ENCODE results near the gene PSMA5. TPM values are rescaled to one million over a fixed set of nuclear protein-coding genes. Genes with fewer than 3 reads are reported as not detected.
A peak's percentile ranks its signal among the peaks of the same experiment; 100 is the strongest.
"Not testable (repeated sequence)": the region's sequence is repeated elsewhere in the genome, so short reads cannot be mapped to it uniquely, and the experiment has no call there.

PSMA5 gene
- polyA plus RNA-seq, 3 donors, result 36.6 to 119 (median 118) TPM

DNA sequence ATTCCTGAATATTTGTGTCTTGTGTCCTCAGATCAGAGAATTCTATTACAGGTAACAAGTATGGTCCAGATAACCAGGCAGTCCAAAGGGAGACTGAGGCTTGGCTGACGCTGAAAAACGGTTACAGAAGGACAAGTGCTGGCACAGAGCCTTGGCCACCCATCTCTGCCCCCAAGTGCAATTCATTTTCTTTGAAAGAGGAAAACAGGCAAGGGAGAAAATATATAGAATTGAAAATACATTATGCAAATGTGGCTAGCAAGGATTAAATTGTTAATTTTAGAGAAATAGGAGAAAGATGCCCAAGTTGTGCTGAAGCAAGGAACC is 29.8 kb downstream of the PSMA5 start:
- H2AFZ ChIP-seq (ENCODE audit: insufficient read depth, low read depth, low read length, poor library complexity, severe bottlenecking), result peak overlapping the region; percentile 85
- H3K4me1 Mint-ChIP-seq, result peaks cover 65% of the 10 kb centered on the region
- H3K27ac Mint-ChIP-seq, result peak overlapping the region; percentile 86 to 95 (median 91)
- no peak for DNase-seq
- peak overlapping the region; percentile 81 for H3K4me2 ChIP-seq (replicated peaks; ENCODE audit: extremely low read depth, low read length, poor library complexity, severe bottlenecking)
- peak overlapping the region; percentile 62 for H3K9ac ChIP-seq (ENCODE audit: insufficient read depth, low read length, poor library complexity, severe bottlenecking)
- peaks cover 0 to 8% (median 3%) of the 10 kb centered on the region in 3 donors for H3K27me3 Mint-ChIP-seq (ENCODE audit: low read depth in 3 of 3)
- peaks cover 5 to 16% of the 10 kb centered on the region in 2 donors for H3K36me3 ChIP-seq (replicated peaks in 1 of 2; ENCODE audit: control insufficient read depth in 1 of 2, insufficient read depth in 2 of 2, low read length in 2 of 2)
- peaks cover 7% of the 10 kb centered on the region for H4K20me1 ChIP-seq (ENCODE audit: insufficient read depth, low read length)
- no peaks in the 10 kb centered on the region for H3K9me3 ChIP-seq (replicated peaks in 1 of 2; ENCODE audit: control insufficient read depth in 1 of 2, insufficient read depth in 1 of 2, low read length in 2 of 2)
- H3K27me3 ChIP-seq (ENCODE audit: control insufficient read depth in 2 of 2, insufficient read depth in 2 of 2, low read length in 2 of 2), result no peaks in the 10 kb centered on the region
- H3K79me2 ChIP-seq (ENCODE audit: insufficient read depth, low read length), result peaks cover 63% of the 10 kb centered on the region
- no CpG with 5 or more reads among the region's 2 CpGs for whole genome bisulfite sequencing (ENCODE audit: insufficient coverage)
- peak overlapping the region; percentile 27 to 83 (median 55) for H3K4me3 ChIP-seq (replicated peaks in 1 of 3; ENCODE audit: low read depth in 2 of 3, low read length in 3 of 3)
- intact Hi-C loops (cut with micrococcal nuclease), result loop anchor here (2.0 to 5.0 kb wide), 3 partner anchors 34 to 134 kb away; partner anchors contain the start of gene PSRC1 (in 1 of the 2)
- H3K27ac ChIP-seq (ENCODE audit: low read depth in 1 of 2, low read length in 2 of 2), result peak overlapping the region; percentile 59 to 78
- H3K4me3 Mint-ChIP-seq, result peak overlapping the region; percentile 94 to 96
- TF ChIP-seq CTCF (IDR thresholded peaks at IDR 0.05), result no peak
- peaks cover 56 to 67% of the 10 kb centered on the region in 2 donors for H3K4me1 ChIP-seq (ENCODE audit: control insufficient read depth in 1 of 2, insufficient read depth in 2 of 2, low read length in 2 of 2)
- H3K9me3 Mint-ChIP-seq, result peaks cover 0 to 3% (median 0%) of the 10 kb centered on the region in 7 donors
- H3K36me3 Mint-ChIP-seq, result peaks cover 9 to 17% of the 10 kb centered on the region in 2 donors

GRCh38 chr1:109395602-109396512 is 30.4 kb downstream of the PSMA5 start:
- Histone ChIP-seq H3K9ac (ENCODE audit: insufficient read depth, low read length, poor library complexity, severe bottlenecking) (peak overlapping the region; percentile 62), H3K9me3 (replicated peaks in 1 of 2; ENCODE audit: control insufficient read depth in 1 of 2, insufficient read depth in 1 of 2, low read length in 2 of 2) (no peaks in the 10 kb centered on the region), H2AFZ (ENCODE audit: insufficient read depth, low read depth, low read length, poor library complexity, severe bottlenecking) (no peak overlapping the region), H3K4me1 (ENCODE audit: control insufficient read depth in 1 of 2, insufficient read depth in 2 of 2, low read length in 2 of 2) (peaks cover 62 to 73% of the 10 kb centered on the region in 2 donors), H3K27ac (ENCODE audit: low read depth in 1 of 2, low read length in 2 of 2) (peak overlapping the region; percentile 59 to 78), H3K36me3 (replicated peaks in 1 of 2; ENCODE audit: control insufficient read depth in 1 of 2, insufficient read depth in 2 of 2, low read length in 2 of 2) (peaks cover 0 to 10% of the 10 kb centered on the region in 2 donors), H4K20me1 (ENCODE audit: insufficient read depth, low read length) (peaks cover 7% of the 10 kb centered on the region), H3K79me2 (ENCODE audit: insufficient read depth, low read length) (peaks cover 69% of the 10 kb centered on the region), H3K27me3 (ENCODE audit: control insufficient read depth in 2 of 2, insufficient read depth in 2 of 2, low read length in 2 of 2) (no peaks in the 10 kb centered on the region), H3K4me3 (replicated peaks in 1 of 3; ENCODE audit: low read depth in 2 of 3, low read length in 3 of 3) (peak overlapping the region; percentile 27 to 83 (median 55)), H3K4me2 (replicated peaks; ENCODE audit: extremely low read depth, low read length, poor library complexity, severe bottlenecking) (peak overlapping the region; percentile 81)
- 38% methylated on average over 2 of the region's 5 CpGs for WGBS (ENCODE audit: insufficient coverage)
- Mint-ChIP-seq H3K27me3 (ENCODE audit: low read depth in 3 of 3) (peaks cover 0 to 8% (median 3%) of the 10 kb centered on the region in 3 donors), H3K9me3 (peaks cover 0 to 3% (median 0%) of the 10 kb centered on the region in 7 donors), H3K4me3 (peak overlapping the region; percentile 94 to 96), H3K36me3 (peaks cover 4 to 11% of the 10 kb centered on the region in 2 donors), H3K27ac (peak overlapping the region; percentile 86 to 95 (median 91)), H3K4me1 (peaks cover 71% of the 10 kb centered on the region)
- intact Hi-C loops (cut with micrococcal nuclease), result loop anchor here (2.0 to 5.0 kb wide), 3 partner anchors 34 to 134 kb away; partner anchors contain the start of gene PSRC1 (in 1 of the 2)
- DNase-seq, result peak; percentile 57 to 77 (median 67)
- no peak for TF ChIP-seq CTCF (IDR thresholded peaks at IDR 0.05)

DNA sequence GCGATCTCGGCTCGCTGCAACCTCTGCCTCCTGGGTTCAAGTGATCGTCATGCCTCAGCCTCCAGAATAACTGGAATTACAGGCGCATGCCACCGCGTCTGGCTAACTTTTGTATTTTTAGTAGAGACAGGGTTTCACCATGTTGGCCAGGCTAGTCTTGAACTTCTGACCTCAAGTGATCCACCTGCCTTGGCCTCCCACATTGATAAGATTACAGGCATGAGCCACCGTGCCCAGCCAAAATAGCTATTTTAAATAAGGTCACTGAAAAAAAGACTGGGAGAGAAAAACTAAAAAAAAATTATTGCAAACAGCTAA is 31.0 kb downstream of the PSMA5 start:
- no CpG with 5 or more reads among the region's 8 CpGs for WGBS (ENCODE audit: insufficient coverage)
- H3K9me3 ChIP-seq (replicated peaks in 1 of 2; ENCODE audit: control insufficient read depth in 1 of 2, insufficient read depth in 1 of 2, low read length in 2 of 2); H3K27me3 ChIP-seq (ENCODE audit: control insufficient read depth in 2 of 2, insufficient read depth in 2 of 2, low read length in 2 of 2); H2AFZ ChIP-seq (ENCODE audit: insufficient read depth, low read depth, low read length, poor library complexity, severe bottlenecking); H3K36me3 Mint-ChIP-seq; H4K20me1 ChIP-seq (ENCODE audit: insufficient read depth, low read length); H3K27me3 Mint-ChIP-seq (ENCODE audit: low read depth in 3 of 3); H3K36me3 ChIP-seq (replicated peaks in 1 of 2; ENCODE audit: control insufficient read depth in 1 of 2, insufficient read depth in 2 of 2, low read length in 2 of 2); DNase-seq; H3K9me3 Mint-ChIP-seq; H3K9ac ChIP-seq (ENCODE audit: insufficient read depth, low read length, poor library complexity, severe bottlenecking): not testable (repeated sequence)
- H3K4me2 ChIP-seq (replicated peaks; ENCODE audit: extremely low read depth, low read length, poor library complexity, severe bottlenecking), result peak overlapping the region; percentile 81
- intact Hi-C loops (cut with micrococcal nuclease), result loop anchor here (5.0 kb wide), 2 partner anchors 33 to 133 kb away; no protein-coding TSS in a partner anchor
- H3K79me2 ChIP-seq (ENCODE audit: insufficient read depth, low read length), result peaks cover 75% of the 10 kb centered on the region
- H3K4me1 ChIP-seq (ENCODE audit: control insufficient read depth in 1 of 2, insufficient read depth in 2 of 2, low read length in 2 of 2), result peaks cover 69 to 79% of the 10 kb centered on the region in 2 donors
- Mint-ChIP-seq H3K4me1 (peaks cover 77% of the 10 kb centered on the region), H3K27ac (peak overlapping the region; percentile 86 to 95 (median 91)), H3K4me3 (peak overlapping the region in 1 of 2 donors; percentile 48)
- peak overlapping the region; percentile 55 to 78 for H3K27ac ChIP-seq (ENCODE audit: low read depth in 1 of 2, low read length in 2 of 2)
- peak overlapping the region in 1 of 3 experiments; percentile 83 for H3K4me3 ChIP-seq (replicated peaks in 1 of 3; ENCODE audit: low read depth in 2 of 3, low read length in 3 of 3)
